HG03520 (cell line): ENCODE data around the gene TMCO4.
"Not testable (repeated sequence)": the region's sequence is repeated elsewhere in the genome, so short reads cannot be mapped to it uniquely, and the experiment has no call there.

Experiments
- ATAC-seq: cut with Tn5 transposase; IDR thresholded peaks from one replicate; pipeline ENCODE4 v1.9.1; 2021; ENCODE audit warnings: mild to moderate bottlenecking, moderate library complexity; ENCODE audit not compliant: unreplicated experiment

Gene TMCO4

GRCh38 chr1:19799230-19800075 is at the start of gene TMCO4:
TMCO4 (minus strand) TSS chr1:19799916; CDS start chr1:19780758, 19,158 bp downstream.
- peak; percentile 41 for ATAC-seq

GRCh38 chr1:19849307-19849706 is 49.6 kb upstream of the TMCO4 start:
- ATAC-seq: not testable (repeated sequence)

GRCh38 chr1:19847334-19847733 is 47.6 kb upstream of the TMCO4 start:
- ATAC-seq: not testable (repeated sequence)

GRCh38 chr1:19846338-19846737 is 46.6 kb upstream of the TMCO4 start:
- no peak for ATAC-seq

- no peak for ATAC-seq
Measured at GRCh38 chr1:19845555-19845954, 45.8 kb upstream of the TMCO4 start.

GRCh38 chr1:19844731-19845495 is 45.2 kb upstream of the TMCO4 start:
- ATAC-seq: no peak

- ATAC-seq: no peak
Measured at GRCh38 chr1:19840228-19840627, 40.5 kb upstream of the TMCO4 start.

GRCh38 chr1:19837866-19838265 is 38.1 kb upstream of the TMCO4 start:
- no peak for ATAC-seq

- ATAC-seq: no peak
Measured at GRCh38 chr1:19835578-19835977, 35.9 kb upstream of the TMCO4 start.

- ATAC-seq: no peak
Measured at GRCh38 chr1:19831441-19831840, 31.7 kb upstream of the TMCO4 start.

GRCh38 chr1:19828546-19828945 is 28.8 kb upstream of the TMCO4 start:
- ATAC-seq: no peak

GRCh38 chr1:19825298-19825697 is 25.6 kb upstream of the TMCO4 start:
- ATAC-seq: no peak

GRCh38 chr1:19824541-19824940 is 24.8 kb upstream of the TMCO4 start:
- no peak for ATAC-seq

- ATAC-seq: no peak
Measured at GRCh38 chr1:19824036-19824435, 24.3 kb upstream of the TMCO4 start.

- ATAC-seq: no peak
Measured at GRCh38 chr1:19819701-19820100, 20.0 kb upstream of the TMCO4 start.

- no peak for ATAC-seq
Measured at GRCh38 chr1:19818324-19818723, 18.6 kb upstream of the TMCO4 start.

- ATAC-seq: no peak
Measured at GRCh38 chr1:19817160-19817559, 17.4 kb upstream of the TMCO4 start.

- ATAC-seq: not testable (repeated sequence)
Measured at GRCh38 chr1:19816737-19817086, 17.0 kb upstream of the TMCO4 start.

GRCh38 chr1:19815801-19816736 is 16.4 kb upstream of the TMCO4 start:
- no peak for ATAC-seq

GRCh38 chr1:19814681-19815503 is 15.2 kb upstream of the TMCO4 start, which contains the start of gene RNF186:
RNF186 (minus strand) TSS chr1:19815283; CDS start chr1:19815101, 182 bp downstream.
- ATAC-seq: no peak
